Measurements from ENCODE around the gene CERS1. TPM values are rescaled to one million over a fixed set of nuclear protein-coding genes. Genes with fewer than 3 reads are reported as not detected.

CERS1 gene
- total RNA-seq, 1 donor from 2014 or later: not detected

- intact Hi-C loops (cut with DNase I): no loop called here
Observed at GRCh38 chr19:18889949-18890745, 5.8 kb downstream of the CERS1 start.

DNA sequence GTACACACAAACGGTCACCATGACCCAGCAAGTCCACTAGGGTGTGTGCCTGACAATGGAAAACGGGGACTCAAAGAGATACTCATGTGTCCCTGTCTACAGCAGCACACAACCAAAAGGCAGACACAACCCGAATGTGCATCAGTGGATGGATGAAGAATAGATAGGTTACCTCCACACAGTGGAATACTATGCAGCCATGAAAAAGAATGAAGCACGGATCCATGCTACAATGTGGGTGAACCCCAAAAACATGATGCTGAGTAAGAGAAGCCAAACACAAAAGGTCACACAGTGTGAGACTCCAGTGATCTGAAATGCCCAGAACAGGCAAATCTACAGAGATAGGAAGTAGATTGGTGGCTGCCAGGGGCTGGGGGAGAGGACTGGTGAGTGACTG lies 9.0 kb downstream of the CERS1 start:
- H3K36me3 ChIP-seq: no peaks in the 10 kb centered on the region
- H3K4me3 ChIP-seq: no peak overlapping the region
- TF ChIP-seq CTCF (IDR thresholded peaks at IDR 0.05): no peak
- no peaks in the 10 kb centered on the region for H3K9me3 ChIP-seq
- no peaks in the 10 kb centered on the region for H3K27me3 ChIP-seq
- no peak for DNase-seq (ENCODE audit: low spot score in 2 of 2)
- intact Hi-C loops (cut with DNase I): no loop called here
- H3K27ac ChIP-seq: no peak overlapping the region
- no peaks in the 10 kb centered on the region for H3K4me1 ChIP-seq

More at GRCh38 chr19:18889949-18890745, 5.8 kb downstream of the CERS1 start:
- no peaks in the 10 kb centered on the region for H3K9me3 ChIP-seq
- H3K4me1 ChIP-seq: peaks cover 0 to under 1% of the 10 kb centered on the region in 2 donors
- H3K27me3 ChIP-seq: peaks cover 11% of the 10 kb centered on the region
- no peak overlapping the region for H3K4me3 ChIP-seq
- no peak overlapping the region for H3K27ac ChIP-seq
- no peak for TF ChIP-seq CTCF (IDR thresholded peaks at IDR 0.05)
- DNase-seq (ENCODE audit: low spot score in 2 of 2): no peak
- H3K36me3 ChIP-seq: no peaks in the 10 kb centered on the region

- Histone ChIP-seq H3K27ac (no peak overlapping the region), H3K9me3 (no peaks in the 10 kb centered on the region), H3K4me3 (no peak overlapping the region), H3K27me3 (no peaks in the 10 kb centered on the region), H3K36me3 (no peaks in the 10 kb centered on the region), H3K4me1 (no peaks in the 10 kb centered on the region)
- intact Hi-C loops (cut with DNase I): no loop called here
- DNase-seq (ENCODE audit: low spot score in 2 of 2): no peak
- TF ChIP-seq CTCF (IDR thresholded peaks at IDR 0.05): no peak
Observed at GRCh38 chr19:18883526-18884304, 12.2 kb downstream of the CERS1 start.

DNA sequence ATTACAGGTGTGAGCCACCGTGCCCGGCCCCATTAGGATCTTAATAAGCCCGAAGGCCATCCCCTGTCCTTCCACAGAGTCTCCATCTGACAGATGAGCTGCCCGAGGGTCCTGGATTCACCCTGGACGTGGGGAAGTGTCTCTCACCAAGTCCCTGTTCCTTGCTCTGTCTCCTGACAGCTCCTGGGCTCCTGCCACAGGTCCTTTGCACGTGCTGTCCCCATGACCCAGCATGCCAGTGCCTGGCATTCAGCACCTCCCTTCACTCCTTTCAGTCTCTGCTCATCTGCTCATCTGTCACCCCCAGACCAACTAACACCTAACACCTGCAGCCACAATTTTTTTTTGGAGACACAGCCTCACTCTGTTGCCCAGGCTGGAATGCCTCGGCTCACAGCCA lies 14.5 kb downstream of the CERS1 start:
- Histone ChIP-seq H3K9me3 (no peaks in the 10 kb centered on the region), H3K27ac (no peak overlapping the region), H3K36me3 (no peaks in the 10 kb centered on the region), H3K27me3 (no peaks in the 10 kb centered on the region), H3K4me1 (no peaks in the 10 kb centered on the region), H3K4me3 (no peak overlapping the region)
- DNase-seq (ENCODE audit: low spot score in 2 of 2): no peak
- intact Hi-C loops (cut with DNase I): no loop called here
- no peak for TF ChIP-seq CTCF (IDR thresholded peaks at IDR 0.05)

- H3K27ac ChIP-seq: no peak overlapping the region
- no peaks in the 10 kb centered on the region for H3K36me3 ChIP-seq
- no peaks in the 10 kb centered on the region for H3K4me1 ChIP-seq
- no peaks in the 10 kb centered on the region for H3K27me3 ChIP-seq
- H3K9me3 ChIP-seq: no peaks in the 10 kb centered on the region
- TF ChIP-seq CTCF (IDR thresholded peaks at IDR 0.05): no peak
- intact Hi-C loops (cut with DNase I): no loop called here
- DNase-seq (ENCODE audit: low spot score in 2 of 2): no peak
- no peak overlapping the region for H3K4me3 ChIP-seq
Observed at GRCh38 chr19:18879579-18880373, 16.2 kb downstream of the CERS1 start.

Data from ascending aorta (tissue), 2 donors.